Cardiac septum (tissue), 1 donor: ENCODE results near the gene ZSCAN25. TPM values are rescaled to one million over a fixed set of nuclear protein-coding genes. Genes with fewer than 3 reads are reported as not detected.
"Not testable (repeated sequence)": the region's sequence is repeated elsewhere in the genome, so short reads cannot be mapped to it uniquely, and the experiment has no call there.

Experiments
- DNase-seq: peaks from one replicate; pipeline ENCODE4 v3.0.0-alpha.2; 2020; ENCODE audit warnings: low spot score
- intact Hi-C: fragments of 100-400 bp; cut with DNase I; formaldehyde crosslinking; loops from one replicate; pipeline ENCODE4 v1.14.0; 2022
- total RNA-seq: library from RNA; stranded (reverse); fragmentation: NEBNext Ultra II Directional; extraction: Animal tissue kit (Norgen Biotek cat#: 25700); gene quantifications from one replicate; pipeline ENCODE4 v1.2.1, GENCODE V29; 2021
- donor health status: DM: no; HTN: no; CAD: no.

The ZSCAN25 gene
- total RNA-seq, 1 donor from 2014 or later, result 10.4 TPM

DNA sequence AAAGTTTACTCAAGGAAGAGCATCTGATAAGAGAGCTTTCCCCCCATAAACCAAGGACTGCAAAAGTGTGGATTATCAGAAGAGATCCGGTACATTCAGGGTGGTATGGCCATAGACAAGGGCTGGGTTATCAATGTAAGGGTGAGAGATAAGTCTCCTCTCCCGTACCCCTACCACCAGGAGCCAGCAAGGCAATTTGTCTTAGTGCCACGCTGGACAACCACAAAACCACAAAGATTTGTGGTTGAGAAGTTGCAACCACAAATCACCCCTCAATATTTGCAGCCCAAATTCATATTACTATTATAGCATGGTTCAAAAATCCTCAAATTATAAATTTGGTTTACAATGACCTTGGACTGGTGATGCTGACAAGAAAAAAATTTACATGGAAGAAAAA lies 2.3 kb upstream of the ZSCAN25 start:
- DNase-seq, result no peak
- intact Hi-C loops, result no loop called here

DNA sequence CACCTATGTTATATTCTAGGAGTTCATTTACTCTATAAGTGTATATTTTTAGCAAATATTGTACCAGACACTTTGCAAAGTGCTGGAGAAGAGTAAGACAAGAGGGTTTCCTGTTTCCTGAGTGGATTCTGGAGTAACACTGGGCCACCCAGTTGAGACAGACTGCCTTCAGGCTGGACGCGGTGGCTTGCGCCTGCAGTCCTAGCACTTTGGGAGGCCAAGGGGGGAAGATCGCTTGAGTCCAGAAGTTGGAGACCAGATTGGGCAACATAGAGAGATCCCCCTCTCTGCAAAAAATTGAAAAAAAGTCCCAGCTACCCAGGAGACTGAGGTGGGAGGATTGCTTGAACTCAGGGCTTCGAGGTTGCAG lies 772 bp upstream of the ZSCAN25 start:
- DNase-seq, result no peak
- intact Hi-C loops, result loop anchor here (5.0 kb wide), 1 partner anchor 59 kb away; the partner anchor contains the start of gene ZNF655

DNA sequence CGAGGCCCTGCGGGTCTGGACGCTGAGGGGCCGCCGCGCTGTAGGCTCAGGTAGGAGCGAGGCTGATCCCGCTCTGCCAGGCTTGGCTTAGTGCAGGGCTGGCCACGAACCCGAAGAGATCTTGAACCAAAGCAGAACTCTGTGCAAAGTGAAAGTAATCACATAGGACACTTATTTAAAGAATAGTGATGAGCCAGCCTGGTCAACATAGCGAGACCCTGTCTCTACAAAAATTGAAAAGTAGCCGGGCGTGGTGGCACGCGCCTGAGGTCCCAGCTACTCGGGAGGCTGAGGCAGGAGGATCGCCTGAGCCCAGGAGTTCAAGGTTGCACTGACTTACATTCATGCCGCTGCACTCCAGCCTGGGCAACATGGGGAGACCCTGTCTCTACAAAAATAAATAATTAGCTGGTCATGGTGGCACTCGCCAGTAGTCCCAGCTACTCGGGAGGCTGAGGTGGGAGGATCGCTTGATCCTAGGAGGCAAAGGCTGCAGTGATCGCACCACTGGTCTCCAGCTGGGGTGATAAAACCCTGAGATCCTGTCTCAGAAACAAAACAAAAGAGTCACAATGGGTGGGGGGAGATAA lies 541 bp downstream of the ZSCAN25 start:
- intact Hi-C loops, result loop anchor here (5.0 kb wide), 1 partner anchor 60 kb away; the partner anchor contains the start of gene ZNF655
- DNase-seq, result no peak

DNA sequence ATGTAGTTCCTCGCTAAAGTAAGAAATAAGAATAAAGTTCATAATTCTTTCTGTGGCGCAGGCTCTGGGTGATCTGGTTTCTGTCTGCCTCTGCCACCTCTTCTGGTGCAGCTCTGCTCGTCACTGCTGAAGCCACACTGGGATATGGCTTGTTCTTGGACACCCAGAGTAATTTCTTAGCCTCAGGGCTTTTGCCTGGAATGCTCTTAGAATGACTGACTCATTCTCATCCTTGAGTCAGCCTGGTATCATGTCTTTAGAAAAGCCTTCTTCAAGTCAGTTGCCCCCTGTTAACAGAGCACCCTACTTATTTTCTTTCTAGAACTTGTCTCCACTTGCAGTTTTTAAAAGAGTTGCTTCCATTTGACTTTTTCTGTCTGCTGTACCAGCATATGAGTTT lies 2.0 kb downstream of the ZSCAN25 start:
- intact Hi-C loops, result loop anchor here (5.0 kb wide), 1 partner anchor 61 kb away; the partner anchor contains the start of gene ZNF655
- DNase-seq, result no peak

DNA sequence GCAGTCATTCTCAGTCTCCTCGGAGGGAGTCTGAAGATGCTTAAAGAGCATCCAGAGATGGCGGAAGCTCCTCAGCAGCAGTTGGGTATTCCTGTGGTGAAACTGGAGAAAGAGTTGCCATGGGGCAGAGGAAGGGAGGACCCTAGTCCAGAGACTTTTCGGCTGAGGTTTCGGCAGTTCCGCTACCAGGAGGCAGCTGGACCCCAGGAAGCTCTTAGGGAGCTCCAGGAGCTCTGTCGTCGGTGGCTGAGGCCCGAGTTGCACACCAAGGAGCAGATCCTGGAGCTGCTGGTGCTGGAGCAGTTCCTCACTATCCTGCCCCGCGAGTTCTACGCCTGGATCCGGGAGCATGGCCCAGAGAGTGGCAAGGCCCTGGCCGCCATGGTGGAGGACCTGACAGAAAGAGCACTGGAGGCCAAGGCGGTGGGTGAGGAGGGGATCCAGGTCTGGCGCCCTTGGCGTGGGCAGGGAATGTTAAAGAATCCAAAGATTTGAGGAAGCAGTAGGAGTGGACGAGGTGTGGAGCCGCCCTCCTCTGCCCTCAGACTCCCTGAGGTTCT lies 2.9 kb downstream of the ZSCAN25 start:
- DNase-seq, result no peak
- intact Hi-C loops, result loop anchor here (5.0 kb wide), 1 partner anchor 62 kb away; the partner anchor contains the start of gene ZNF655

DNA sequence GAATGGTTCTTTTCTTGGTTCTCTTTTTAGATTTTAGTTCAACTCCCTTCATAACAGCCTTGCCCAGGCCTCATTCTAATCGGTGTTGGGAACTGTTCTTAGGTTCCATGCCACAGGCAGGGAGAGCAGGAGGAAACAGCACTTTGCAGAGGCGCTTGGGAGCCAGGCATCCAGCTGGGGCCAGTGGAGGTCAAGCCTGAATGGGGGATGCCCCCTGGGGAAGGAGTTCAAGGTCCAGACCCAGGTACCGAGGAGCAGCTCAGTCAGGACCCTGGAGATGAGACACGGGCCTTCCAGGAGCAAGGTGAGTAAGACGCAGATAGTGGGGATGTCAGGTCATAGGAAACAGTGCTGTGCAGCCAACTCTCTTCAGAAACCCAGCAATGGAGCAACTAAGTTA lies 4.5 kb downstream of the ZSCAN25 start:
- no peak for DNase-seq
- intact Hi-C loops, result no loop called here

DNA sequence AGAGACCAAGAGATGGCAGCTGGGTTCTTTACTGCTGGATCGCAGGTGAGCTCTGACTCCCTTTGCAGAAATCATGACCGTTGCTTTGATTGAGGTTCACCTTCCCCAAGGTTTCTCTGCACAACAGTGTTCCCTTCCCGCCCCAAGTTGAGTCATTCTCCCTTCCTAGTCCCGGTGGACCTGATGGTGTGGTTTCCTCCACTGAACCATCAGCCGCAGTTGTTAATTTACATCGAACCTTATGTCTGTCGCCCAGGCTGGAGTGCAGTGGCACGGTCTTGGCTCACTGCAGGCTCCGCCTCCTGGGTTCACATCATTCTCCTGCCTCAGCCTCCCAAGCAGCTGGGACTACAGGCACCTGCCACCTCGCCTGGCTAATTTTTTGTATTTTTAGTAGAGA lies 5.8 kb downstream of the ZSCAN25 start:
- intact Hi-C loops, result no loop called here
- no peak for DNase-seq

DNA sequence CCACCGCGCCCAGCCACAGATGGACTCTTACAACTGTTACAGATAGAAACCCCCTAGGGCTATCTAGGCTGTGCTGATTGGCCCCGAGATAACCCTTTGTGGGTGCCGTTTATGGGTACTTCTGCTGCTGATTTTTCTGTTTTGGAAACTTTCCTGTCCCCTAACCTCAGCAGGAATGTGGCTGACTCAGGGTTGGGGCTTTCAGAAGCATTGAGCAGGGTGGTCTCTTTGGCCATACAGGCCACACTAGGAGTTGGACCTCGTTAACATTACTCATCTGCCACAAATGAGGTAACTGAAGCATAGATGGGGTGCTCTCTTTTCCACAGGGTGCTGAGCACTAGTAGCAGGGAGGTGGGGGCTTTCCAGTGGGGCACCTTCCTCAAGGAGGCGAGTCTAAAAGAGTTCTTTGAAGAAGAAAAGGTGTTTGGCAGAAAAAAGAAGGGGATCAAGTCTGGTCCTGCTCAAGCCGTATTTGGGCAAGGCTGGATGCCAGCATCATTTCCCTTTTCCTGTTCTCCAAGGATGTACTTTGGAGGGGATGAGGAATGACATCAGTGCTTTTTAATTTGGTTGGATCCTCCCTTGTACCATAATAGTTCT lies 6.4 kb downstream of the ZSCAN25 start:
- intact Hi-C loops, result no loop called here
- DNase-seq, result no peak

DNA sequence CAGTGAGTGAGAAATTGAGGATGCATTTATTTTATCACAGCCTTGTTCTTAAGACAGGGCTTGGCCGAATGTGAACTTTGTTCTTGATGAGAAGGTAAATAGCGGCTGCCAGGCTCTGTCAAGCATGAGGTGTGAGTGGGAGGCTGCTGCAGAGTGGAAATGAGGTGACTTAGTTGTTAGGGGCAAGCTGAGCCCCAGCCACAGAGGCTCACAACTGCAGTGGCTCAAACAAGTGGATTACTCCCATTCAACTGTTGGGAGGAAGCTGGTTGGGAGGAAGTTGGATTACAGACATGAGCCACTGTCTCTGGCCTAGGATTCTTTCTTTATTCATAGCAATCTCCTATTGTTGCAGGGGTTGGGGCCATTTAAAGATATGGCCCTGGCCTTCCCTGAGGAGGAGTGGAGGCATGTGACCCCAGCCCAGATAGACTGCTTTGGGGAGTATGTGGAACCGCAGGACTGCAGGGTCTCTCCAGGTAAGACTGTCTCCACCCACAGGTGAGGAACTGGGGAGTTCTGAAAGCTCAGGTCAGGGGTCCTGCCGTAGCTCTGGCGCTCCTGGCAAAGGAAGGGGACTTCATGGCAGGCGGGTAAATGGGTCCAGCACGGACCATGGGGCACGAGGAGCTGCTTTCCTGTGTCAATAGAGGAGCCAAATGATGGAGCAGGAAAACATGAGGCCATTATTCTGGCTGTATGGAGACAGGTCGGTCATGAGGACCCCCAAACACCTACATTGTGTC lies 7.1 kb downstream of the ZSCAN25 start:
- intact Hi-C loops, result no loop called here
- no peak for DNase-seq

DNA sequence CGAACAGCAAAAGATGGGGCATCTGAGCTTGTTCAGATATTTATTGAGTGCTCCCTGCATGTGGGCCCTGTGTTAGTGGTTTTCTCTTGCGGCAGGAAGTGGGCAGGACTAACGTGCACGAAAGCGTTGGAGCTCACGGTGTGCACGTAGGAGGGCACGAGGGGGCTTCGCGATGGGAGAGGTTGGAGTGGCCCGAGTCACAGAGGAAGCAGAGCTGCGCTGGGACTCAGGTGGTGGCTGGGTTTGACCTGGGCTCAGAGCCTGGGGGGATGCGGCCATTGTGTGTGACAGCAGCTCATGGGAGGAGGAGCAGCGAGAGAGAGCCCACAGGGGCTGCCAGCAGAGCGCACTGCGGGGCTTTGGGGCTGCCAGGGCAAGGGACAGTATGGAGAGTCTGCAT lies 7.7 kb downstream of the ZSCAN25 start:
- no peak for DNase-seq
- intact Hi-C loops, result no loop called here

DNA sequence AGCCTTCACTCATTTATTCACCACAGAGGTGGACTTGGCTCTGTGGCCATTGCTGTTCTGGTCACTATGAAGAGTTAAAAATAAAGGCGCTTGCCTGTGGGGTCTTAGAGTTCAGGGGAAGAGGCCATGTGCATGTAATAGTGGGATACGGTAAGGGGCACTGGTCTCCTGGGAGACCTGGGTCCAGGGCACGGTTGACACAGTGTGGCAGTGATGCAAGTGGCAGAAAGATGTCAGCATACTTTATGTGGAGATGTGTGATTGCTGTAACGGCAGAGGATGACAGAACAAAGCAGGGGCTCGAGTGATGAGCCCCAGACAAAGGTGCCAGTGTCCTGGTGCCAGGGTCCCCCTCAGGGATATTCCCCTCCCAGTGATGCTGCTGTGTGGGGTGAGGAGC lies 8.6 kb downstream of the ZSCAN25 start:
- no peak for DNase-seq
- intact Hi-C loops, result no loop called here

DNA sequence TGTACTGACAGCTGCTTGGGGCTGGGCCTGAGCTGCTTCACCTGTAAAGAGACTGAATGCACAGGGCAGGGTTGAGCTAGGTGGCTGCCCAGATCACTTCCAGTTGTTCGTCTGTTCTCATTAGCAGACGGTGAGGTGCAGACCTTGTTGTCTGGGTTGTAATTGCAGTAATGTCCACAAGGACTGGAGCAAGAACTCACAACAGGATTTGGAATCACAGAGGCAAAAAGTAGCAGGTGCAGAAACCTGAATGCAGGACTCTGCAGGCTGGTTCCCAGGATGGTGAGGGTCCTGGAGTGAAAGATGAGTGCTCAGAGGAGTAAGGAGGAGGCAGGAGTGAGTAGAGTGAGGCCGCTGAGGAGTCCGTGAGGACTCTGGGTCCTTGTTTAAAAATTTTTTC lies 9.2 kb downstream of the ZSCAN25 start:
- DNase-seq, result no peak
- intact Hi-C loops, result no loop called here

DNA sequence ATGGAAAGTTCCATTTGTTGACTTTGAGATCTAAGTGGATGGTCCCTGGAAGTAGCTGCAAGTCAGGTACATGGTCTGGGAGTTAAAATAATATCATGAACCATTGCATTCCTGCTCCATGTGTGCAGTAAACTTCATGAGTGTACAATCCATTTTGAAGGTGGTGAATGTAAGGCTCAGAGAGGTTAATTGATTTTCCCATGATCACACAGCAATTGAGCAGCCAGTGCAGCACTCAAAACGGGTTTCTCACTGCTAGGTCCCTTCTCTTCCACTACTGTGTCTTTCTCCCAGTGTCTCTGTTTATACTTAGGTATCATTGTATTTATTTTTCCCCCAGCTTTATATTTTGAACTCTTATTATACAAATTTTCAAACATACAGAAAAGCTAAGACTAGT lies 9.9 kb downstream of the ZSCAN25 start:
- intact Hi-C loops, result no loop called here
- DNase-seq, result no peak

DNA sequence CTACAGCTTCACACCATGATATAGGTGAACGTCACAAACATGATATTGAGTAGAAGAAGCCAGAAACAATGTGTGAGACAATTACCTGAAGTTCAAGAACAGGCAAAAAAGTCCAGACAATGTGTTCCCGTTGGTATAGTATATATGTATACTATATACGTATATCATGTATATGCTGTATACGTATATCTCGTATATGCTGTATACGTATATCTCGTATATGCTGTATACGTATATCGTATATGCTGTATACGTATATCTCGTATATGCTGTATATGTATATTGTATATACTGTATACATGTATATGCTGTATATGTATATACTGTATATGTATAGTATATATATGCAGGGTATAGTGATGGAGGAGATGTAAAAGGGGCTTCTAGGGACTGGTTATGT lies 10.8 kb downstream of the ZSCAN25 start:
- no peak for DNase-seq
- intact Hi-C loops, result no loop called here

DNA sequence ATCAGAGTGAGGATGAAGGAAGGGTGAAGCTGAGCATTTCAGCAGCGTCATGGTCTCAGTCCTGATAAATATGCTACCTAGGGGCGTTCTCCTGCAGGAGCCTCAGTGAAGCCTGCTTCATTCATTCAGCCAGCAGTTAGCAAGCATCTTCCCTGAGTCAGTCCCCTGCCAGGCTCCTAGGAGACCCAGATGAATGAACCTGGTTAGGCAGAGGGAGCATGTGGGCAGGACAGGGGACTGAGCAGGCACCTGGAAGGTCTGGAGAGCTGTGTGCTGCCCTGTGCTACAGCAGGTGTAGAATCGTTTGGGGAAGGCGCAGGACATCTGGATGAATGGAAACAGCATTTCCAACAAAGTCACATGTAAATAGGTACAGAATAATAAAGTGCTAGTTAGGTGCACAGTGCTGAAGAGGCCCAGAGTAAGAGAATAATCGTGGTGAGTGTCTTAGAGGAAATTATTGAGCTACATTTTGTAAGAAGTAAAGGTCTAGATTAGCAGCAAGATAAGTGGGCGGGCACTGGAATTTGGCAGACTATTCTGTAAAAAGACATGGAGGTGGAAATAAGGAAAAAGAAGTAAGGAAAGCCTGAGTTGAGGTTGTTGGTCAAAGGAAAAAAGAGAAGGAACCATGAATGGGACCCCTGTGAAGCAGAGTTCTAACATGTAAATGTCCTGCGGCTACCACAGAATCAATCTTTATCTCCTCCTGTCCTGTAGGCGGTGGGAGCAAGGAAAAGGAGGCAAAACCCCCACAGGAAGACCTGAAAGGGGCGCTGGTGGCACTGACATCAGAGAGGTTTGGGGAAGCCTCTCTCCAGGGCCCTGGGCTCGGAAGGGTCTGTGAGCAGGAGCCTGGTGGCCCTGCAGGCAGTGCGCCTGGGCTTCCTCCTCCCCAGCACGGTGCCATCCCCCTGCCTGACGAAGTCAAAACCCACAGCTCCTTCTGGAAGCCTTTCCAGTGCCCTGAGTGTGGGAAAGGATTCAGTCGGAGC lies 12.0 kb downstream of the ZSCAN25 start:
- no peak for DNase-seq

DNA sequence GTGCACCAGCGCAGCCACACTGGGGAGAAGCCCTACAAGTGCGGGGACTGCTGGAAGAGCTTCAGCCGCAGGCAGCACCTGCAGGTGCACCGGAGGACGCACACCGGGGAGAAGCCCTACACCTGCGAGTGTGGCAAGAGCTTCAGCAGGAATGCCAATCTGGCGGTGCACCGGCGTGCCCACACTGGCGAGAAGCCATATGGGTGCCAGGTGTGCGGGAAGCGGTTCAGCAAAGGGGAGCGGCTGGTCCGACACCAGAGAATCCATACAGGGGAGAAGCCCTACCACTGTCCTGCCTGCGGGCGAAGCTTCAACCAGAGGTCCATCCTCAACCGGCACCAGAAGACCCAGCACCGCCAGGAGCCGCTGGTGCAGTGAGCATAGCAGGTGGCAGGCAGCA lies 12.9 kb downstream of the ZSCAN25 start:
- intact Hi-C loops, result no loop called here
- no peak for DNase-seq

More for the DNA sequence above, 12.0 kb downstream of the ZSCAN25 start:
- intact Hi-C loops, result no loop called here

DNA sequence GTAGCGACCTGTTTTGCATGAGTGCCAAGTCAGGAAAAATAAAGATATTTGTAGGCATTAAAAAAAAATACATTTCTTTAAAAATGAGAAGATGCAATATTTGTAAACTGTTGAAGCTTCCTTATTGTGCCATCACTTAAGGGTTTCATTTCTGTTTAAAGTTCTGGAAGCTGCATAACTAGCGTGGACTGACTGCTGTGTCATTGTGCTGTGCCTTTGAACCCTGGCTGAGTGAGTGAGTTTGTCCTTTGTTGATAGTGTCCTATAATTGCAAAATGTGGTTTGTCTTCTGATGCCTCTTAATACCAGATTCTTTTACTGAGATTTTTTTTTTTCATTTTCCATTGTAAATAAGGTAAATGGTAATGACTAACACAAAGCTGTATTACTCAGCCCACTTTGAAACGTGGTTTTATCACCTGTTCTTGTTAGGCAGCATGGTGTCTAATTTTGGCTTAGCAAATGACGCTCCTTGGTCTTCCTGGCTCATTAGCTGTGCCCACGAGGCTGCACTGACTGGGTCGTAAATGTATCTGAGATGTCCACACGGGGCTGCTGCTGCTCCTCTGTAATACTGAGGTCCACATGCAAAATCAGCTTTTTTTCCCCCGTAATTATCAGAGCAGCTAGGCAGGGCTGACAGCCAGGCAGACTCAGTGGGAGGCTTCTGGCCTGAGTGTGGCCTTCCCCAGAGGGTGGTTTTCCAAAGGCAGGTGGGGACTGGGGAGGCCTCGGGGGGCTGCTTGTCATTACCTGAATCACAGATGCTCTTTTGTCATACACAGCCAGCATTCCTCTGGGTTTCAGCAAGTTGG lies 14.8 kb downstream of the ZSCAN25 start:
- no peak for DNase-seq
- intact Hi-C loops, result no loop called here

DNA sequence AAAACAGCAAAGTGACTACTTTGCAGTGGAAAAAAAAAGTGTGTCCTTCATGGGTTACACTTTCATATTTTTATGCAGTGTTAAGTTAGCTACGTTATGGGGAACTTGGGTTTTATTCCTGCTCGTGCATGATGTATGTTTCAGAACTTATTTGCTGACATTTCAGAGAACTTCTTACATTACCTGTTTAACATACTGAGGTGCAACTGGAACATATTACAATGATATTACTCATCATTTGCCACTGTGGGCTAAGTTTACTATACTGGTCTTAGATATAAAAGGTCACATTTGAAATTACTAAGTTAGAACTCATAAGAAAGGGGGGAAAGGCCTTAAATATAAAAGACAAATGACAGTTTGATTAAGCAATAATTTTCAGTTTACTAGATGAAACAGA lies 20.7 kb downstream of the ZSCAN25 start:
- intact Hi-C loops, DNase-seq: not testable (repeated sequence)

DNA sequence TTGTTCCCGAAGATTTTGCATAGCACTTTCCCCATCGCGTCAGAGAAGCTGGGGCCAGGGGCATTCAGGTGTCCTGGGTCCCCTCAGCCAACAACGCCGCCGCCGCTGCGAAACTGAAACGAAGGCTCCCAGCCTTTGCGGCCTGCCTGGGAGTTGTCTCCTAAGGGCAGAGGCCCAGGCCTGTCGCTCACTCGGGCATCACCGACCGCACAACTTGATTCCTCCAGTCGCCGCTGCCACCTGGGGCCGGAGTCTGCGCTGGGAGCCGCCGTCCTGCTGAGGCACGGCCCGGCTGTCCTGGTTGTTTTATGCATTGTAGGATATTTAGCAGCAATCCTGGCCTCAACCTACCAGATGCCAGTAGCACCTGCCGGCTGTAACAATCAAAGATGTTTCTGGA lies 22.0 kb downstream of the ZSCAN25 start:
- no peak for DNase-seq
- intact Hi-C loops, result no loop called here
